ENCODE data around the gene GLIS1. TPM values are rescaled to one million over a fixed set of nuclear protein-coding genes. Genes with fewer than 3 reads are reported as not detected.
A peak's percentile ranks its signal among the peaks of the same experiment; 100 is the strongest.

The GLIS1 gene
- total RNA-seq, 4 donors from 2014 or later, result 0.16 to 0.27 TPM; not detected in 2

DNA sequence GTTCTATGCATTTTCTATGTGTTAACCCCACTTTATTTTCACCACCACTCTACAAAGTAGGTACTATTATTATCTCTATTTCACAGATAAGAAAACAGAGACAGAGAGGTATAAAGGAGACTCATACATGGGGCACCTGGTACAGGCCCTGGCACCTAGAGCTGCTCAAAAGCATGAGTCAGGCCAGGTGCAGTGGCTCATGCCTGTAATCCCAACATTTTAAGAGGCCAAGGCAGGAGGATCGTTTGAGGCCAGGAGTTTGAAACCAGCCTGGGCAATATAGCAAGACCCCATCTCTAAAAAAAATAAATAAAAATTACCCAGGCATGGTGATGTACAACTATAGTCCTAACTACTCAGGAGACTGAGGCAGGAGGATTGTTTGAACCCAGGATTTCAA, 35.8 kb downstream of the GLIS1 start:
- no peak overlapping the region for H3K4me3 ChIP-seq
- no peaks in the 10 kb centered on the region for H3K9me3 ChIP-seq
- WGBS, 2 donors (ENCODE audit: low coverage in 1 of 2), result 83% methylated on average over 1 of the region's 1 CpG; no CpG with 5 or more reads in 1 of the 2 donors
- no peaks in the 10 kb centered on the region for H3K36me3 ChIP-seq
- no peak for ATAC-seq
- H3K27ac ChIP-seq, result no peak overlapping the region
- H3K27me3 ChIP-seq, result peaks cover 7% of the 10 kb centered on the region
- TF ChIP-seq EP300 (IDR thresholded peaks at IDR 0.05), result no peak
- no peak for TF ChIP-seq POLR2A (IDR thresholded peaks at IDR 0.05)
- no peak for TF ChIP-seq POLR2AphosphoS5 (IDR thresholded peaks at IDR 0.05)
- no peaks in the 10 kb centered on the region for H3K4me1 ChIP-seq

DNA sequence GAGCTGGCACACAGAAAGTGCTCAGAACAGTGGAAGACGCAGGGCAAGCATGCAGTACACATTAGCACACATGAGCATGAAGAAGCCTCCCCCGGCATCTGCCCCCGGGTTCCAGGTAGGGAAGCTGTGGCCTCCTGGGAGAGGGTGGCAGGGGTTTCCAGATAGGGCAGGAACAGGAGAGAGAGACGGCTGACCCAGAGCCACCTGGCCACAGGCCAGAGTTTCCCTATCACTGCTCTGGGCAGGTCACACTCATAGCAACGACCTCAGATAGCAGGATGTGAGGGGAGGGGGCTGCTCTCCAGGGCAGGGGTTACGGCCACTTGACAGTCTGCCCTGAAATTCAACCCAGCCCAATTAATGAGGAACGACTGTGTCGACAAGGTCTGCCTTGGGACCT, 36.6 kb downstream of the GLIS1 start:
- no peaks in the 10 kb centered on the region for H3K9me3 ChIP-seq
- no CpG with 5 or more reads among the region's 8 CpGs for WGBS, 2 donors (ENCODE audit: low coverage in 1 of 2)
- H3K4me1 ChIP-seq, result no peaks in the 10 kb centered on the region
- no peaks in the 10 kb centered on the region for H3K36me3 ChIP-seq
- ATAC-seq, result no peak
- no peak overlapping the region for H3K27ac ChIP-seq
- H3K27me3 ChIP-seq, result peaks cover 4% of the 10 kb centered on the region
- TF ChIP-seq POLR2AphosphoS5 (IDR thresholded peaks at IDR 0.05) (no peak), POLR2A (IDR thresholded peaks at IDR 0.05) (no peak), EP300 (IDR thresholded peaks at IDR 0.05) (no peak)
- TF ChIP-seq, protein P1, sequence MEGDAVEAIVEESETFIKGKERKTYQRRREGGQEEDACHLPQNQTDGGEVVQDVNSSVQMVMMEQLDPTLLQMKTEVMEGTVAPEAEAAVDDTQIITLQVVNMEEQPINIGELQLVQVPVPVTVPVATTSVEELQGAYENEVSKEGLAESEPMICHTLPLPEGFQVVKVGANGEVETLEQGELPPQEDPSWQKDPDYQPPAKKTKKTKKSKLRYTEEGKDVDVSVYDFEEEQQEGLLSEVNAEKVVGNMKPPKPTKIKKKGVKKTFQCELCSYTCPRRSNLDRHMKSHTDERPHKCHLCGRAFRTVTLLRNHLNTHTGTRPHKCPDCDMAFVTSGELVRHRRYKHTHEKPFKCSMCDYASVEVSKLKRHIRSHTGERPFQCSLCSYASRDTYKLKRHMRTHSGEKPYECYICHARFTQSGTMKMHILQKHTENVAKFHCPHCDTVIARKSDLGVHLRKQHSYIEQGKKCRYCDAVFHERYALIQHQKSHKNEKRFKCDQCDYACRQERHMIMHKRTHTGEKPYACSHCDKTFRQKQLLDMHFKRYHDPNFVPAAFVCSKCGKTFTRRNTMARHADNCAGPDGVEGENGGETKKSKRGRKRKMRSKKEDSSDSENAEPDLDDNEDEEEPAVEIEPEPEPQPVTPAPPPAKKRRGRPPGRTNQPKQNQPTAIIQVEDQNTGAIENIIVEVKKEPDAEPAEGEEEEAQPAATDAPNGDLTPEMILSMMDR (IDR thresholded peaks at IDR 0.05), result no peak
- H3K4me3 ChIP-seq, result no peak overlapping the region

GRCh38 chr1:53700776-53701175, 38.2 kb downstream of the GLIS1 start:
- TF ChIP-seq POLR2AphosphoS5 (IDR thresholded peaks at IDR 0.05) (no peak), POLR2A (IDR thresholded peaks at IDR 0.05) (no peak), EP300 (IDR thresholded peaks at IDR 0.05) (no peak)
- TF ChIP-seq, protein P1 (IDR thresholded peaks at IDR 0.05), result no peak
- H3K27me3 ChIP-seq, result peaks cover 4% of the 10 kb centered on the region
- H3K4me1 ChIP-seq, result no peaks in the 10 kb centered on the region
- no peaks in the 10 kb centered on the region for H3K36me3 ChIP-seq
- no peak for ATAC-seq
- H3K9me3 ChIP-seq, result no peaks in the 10 kb centered on the region
- WGBS, 2 donors (ENCODE audit: low coverage in 1 of 2), result 80 to 91% methylated on average over 1 to 3 of the region's 3 CpGs
- H3K4me3 ChIP-seq, result no peak overlapping the region
- H3K27ac ChIP-seq, result no peak overlapping the region

- H3K4me1 ChIP-seq, result no peaks in the 10 kb centered on the region
- peaks cover 4% of the 10 kb centered on the region for H3K27me3 ChIP-seq
- no peak overlapping the region for H3K27ac ChIP-seq
- no peak for TF ChIP-seq EP300 (IDR thresholded peaks at IDR 0.05)
- TF ChIP-seq, protein P1 (IDR thresholded peaks at IDR 0.05), result no peak
- no peak for TF ChIP-seq POLR2AphosphoS5 (IDR thresholded peaks at IDR 0.05)
- no peak for TF ChIP-seq POLR2A (IDR thresholded peaks at IDR 0.05)
- 86% methylated on average over 1 of the region's 8 CpGs; no CpG with 5 or more reads in 1 of the 2 donors for WGBS, 2 donors (ENCODE audit: low coverage in 1 of 2)
- no peaks in the 10 kb centered on the region for H3K9me3 ChIP-seq
- ATAC-seq, result no peak
- H3K36me3 ChIP-seq, result no peaks in the 10 kb centered on the region
- H3K4me3 ChIP-seq, result no peak overlapping the region
Observed at GRCh38 chr1:53699981-53700380, 39.0 kb downstream of the GLIS1 start.

- peaks cover 15% of the 10 kb centered on the region for H3K27me3 ChIP-seq
- no peaks in the 10 kb centered on the region for H3K4me1 ChIP-seq
- ATAC-seq, result no peak
- TF ChIP-seq POLR2A (IDR thresholded peaks at IDR 0.05), result no peak
- TF ChIP-seq POLR2AphosphoS5 (IDR thresholded peaks at IDR 0.05), result no peak
- TF ChIP-seq, protein P1 (IDR thresholded peaks at IDR 0.05), result no peak
- TF ChIP-seq EP300 (IDR thresholded peaks at IDR 0.05), result no peak
- WGBS, 2 donors (ENCODE audit: low coverage in 1 of 2), result 68 to 100% methylated on average over 1 to 4 of the region's 7 CpGs
- H3K9me3 ChIP-seq, result no peaks in the 10 kb centered on the region
- peak overlapping the region in 1 of 4 donors; percentile 10 for H3K27ac ChIP-seq
- no peak overlapping the region for H3K4me3 ChIP-seq
- H3K36me3 ChIP-seq, result no peaks in the 10 kb centered on the region
Observed at GRCh38 chr1:53698384-53698980, 40.5 kb downstream of the GLIS1 start.
